ENCODE results near the gene SDHAF4. TPM values are rescaled to one million over a fixed set of nuclear protein-coding genes. Genes with fewer than 3 reads are reported as not detected.

SDHAF4 gene
- total and polyA plus RNA-seq, 2 of the 13 experiments (the other 11 are each of a cell fraction or from before 2014, with no cell fraction given): 7.5 to 10.8 TPM

DNA sequence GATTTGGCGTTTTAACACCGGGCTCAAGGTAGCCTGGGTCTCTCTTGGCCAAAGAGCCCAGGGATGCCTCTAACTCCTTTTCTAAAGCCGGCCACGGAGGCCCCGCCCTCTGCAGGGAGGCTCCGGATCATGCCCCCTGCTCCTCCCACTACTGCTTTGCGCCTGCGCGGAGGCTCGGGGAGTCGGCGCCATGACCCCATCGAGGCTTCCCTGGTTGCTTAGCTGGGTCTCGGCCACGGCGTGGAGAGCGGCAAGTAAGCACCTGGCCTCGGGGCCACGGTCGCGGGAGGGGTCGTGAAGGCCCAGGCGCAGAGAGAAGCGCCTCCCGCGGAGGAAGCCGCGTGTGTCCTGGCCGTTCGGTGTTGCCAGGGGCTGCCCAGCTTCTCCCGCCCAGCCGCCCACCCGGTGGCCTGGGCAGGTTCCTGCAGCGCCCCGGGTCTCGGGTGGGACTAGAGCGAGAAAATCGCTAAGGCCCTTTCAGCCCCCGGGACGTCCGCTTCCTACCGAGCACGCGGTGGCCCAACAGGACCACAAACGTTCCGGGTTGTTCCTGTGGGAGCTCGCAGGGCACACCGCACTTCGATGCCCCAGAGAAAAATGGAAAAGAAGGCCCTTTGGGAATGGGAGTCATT, at the start of gene SDHAF4 (continued):
- TF ChIP-seq, protein P1, sequence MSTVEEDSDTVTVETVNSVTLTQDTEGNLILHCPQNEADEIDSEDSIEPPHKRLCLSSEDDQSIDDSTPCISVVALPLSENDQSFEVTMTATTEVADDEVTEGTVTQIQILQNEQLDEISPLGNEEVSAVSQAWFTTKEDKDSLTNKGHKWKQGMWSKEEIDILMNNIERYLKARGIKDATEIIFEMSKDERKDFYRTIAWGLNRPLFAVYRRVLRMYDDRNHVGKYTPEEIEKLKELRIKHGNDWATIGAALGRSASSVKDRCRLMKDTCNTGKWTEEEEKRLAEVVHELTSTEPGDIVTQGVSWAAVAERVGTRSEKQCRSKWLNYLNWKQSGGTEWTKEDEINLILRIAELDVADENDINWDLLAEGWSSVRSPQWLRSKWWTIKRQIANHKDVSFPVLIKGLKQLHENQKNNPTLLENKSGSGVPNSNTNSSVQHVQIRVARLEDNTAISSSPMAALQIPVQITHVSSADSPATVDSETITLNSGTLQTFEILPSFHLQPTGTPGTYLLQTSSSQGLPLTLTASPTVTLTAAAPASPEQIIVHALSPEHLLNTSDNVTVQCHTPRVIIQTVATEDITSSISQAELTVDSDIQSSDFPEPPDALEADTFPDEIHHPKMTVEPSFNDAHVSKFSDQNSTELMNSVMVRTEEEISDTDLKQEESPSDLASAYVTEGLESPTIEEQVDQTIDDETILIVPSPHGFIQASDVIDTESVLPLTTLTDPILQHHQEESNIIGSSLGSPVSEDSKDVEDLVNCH (CRISPR knock-in tag; IDR thresholded peaks at IDR 0.05): no peak
- TF ChIP-seq, protein P2, sequence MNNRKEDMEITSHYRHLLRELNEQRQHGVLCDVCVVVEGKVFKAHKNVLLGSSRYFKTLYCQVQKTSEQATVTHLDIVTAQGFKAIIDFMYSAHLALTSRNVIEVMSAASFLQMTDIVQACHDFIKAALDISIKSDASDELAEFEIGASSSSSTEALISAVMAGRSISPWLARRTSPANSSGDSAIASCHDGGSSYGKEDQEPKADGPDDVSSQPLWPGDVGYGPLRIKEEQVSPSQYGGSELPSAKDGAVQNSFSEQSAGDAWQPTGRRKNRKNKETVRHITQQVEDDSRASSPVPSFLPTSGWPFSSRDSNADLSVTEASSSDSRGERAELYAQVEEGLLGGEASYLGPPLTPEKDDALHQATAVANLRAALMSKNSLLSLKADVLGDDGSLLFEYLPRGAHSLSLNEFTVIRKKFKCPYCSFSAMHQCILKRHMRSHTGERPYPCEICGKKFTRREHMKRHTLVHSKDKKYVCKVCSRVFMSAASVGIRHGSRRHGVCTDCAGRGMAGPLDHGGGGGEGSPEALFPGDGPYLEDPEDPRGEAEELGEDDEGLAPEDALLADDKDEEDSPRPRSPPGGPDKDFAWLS (CRISPR knock-in tag; IDR thresholded peaks at IDR 0.05; ENCODE audit: borderline replicate concordance): 0 out of 2 replicates have a peak, but pooled peaks have one; percentile 78
- TF ChIP-seq SRSF1 (optimal IDR thresholded peaks at IDR 0.05; ENCODE audit: low read depth, low read length) (no peak), ZNF343 (CRISPR knock-in tag; IDR thresholded peaks at IDR 0.05) (0 out of 2 replicates have a peak, but pooled peaks have one; percentile 64), ZNF224 (CRISPR knock-in tag; IDR thresholded peaks at IDR 0.05) (peak; percentile 77; the same call in 1 of the 2 replicates), CBX2 (IDR thresholded peaks at IDR 0.05; ENCODE audit: low read depth, low read length) (no peak), CBX2 (CRISPR knock-in tag; IDR thresholded peaks at IDR 0.05; ENCODE audit: low read depth) (no peak), HNRNPH1 (optimal IDR thresholded peaks at IDR 0.05; ENCODE audit: low read depth, low read length) (no peak), MYNN (CRISPR knock-in tag; IDR thresholded peaks at IDR 0.05; ENCODE audit: low read depth) (no peak), ZNF441 (CRISPR knock-in tag; IDR thresholded peaks at IDR 0.05; ENCODE audit: borderline replicate concordance) (no peak), RNF2 (conservative IDR thresholded peaks at IDR 0.05; ENCODE audit: low read depth) (peak; percentile 64; the same call in 1 of the 2 replicates), NONO (IDR thresholded peaks at IDR 0.05) (no peak), NONO (CRISPR knock-in tag; conservative IDR thresholded peaks at IDR 0.05) (peak; percentile 56), ZNF501 (CRISPR knock-in tag; IDR thresholded peaks at IDR 0.05) (peak; percentile 85)
- TF ChIP-seq, protein P3, sequence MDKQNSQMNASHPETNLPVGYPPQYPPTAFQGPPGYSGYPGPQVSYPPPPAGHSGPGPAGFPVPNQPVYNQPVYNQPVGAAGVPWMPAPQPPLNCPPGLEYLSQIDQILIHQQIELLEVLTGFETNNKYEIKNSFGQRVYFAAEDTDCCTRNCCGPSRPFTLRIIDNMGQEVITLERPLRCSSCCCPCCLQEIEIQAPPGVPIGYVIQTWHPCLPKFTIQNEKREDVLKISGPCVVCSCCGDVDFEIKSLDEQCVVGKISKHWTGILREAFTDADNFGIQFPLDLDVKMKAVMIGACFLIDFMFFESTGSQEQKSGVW (CRISPR knock-in tag; IDR thresholded peaks at IDR 0.05; ENCODE audit: borderline replicate concordance): no peak
- TF ChIP-seq, protein P4, sequence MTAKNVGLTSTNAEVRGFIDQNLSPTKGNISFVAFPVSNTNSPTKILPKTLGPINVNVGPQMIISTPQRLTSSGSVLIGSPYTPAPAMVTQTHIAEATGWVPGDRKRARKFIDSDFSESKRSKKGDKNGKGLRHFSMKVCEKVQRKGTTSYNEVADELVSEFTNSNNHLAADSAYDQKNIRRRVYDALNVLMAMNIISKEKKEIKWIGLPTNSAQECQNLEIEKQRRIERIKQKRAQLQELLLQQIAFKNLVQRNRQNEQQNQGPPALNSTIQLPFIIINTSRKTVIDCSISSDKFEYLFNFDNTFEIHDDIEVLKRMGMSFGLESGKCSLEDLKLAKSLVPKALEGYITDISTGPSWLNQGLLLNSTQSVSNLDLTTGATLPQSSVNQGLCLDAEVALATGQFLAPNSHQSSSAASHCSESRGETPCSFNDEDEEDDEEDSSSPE (CRISPR knock-in tag; IDR thresholded peaks at IDR 0.05): peak; percentile 63
- TF ChIP-seq, protein P5, sequence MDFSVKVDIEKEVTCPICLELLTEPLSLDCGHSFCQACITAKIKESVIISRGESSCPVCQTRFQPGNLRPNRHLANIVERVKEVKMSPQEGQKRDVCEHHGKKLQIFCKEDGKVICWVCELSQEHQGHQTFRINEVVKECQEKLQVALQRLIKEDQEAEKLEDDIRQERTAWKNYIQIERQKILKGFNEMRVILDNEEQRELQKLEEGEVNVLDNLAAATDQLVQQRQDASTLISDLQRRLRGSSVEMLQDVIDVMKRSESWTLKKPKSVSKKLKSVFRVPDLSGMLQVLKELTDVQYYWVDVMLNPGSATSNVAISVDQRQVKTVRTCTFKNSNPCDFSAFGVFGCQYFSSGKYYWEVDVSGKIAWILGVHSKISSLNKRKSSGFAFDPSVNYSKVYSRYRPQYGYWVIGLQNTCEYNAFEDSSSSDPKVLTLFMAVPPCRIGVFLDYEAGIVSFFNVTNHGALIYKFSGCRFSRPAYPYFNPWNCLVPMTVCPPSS (IDR thresholded peaks at IDR 0.05): no peak
- TF ChIP-seq, protein P6, sequence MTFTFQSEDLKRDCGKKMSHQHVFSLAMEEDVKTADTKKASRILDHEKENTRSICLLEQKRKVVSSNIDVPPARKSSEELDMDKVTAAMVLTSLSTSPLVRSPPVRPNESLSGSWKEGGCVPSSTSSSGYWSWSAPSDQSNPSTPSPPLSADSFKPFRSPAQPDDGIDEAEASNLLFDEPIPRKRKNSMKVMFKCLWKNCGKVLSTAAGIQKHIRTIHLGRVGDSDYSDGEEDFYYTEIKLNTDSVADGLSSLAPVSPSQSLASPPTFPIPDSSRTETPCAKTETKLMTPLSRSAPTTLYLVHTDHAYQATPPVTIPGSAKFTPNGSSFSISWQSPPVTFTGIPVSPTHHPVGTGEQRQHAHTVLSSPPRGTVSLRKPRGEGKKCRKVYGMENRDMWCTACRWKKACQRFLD (CRISPR knock-in tag; IDR thresholded peaks at IDR 0.05; ENCODE audit: borderline replicate concordance): 0 out of 2 replicates have a peak, but pooled peaks have one; percentile 63
- TF ChIP-seq, protein P7, sequence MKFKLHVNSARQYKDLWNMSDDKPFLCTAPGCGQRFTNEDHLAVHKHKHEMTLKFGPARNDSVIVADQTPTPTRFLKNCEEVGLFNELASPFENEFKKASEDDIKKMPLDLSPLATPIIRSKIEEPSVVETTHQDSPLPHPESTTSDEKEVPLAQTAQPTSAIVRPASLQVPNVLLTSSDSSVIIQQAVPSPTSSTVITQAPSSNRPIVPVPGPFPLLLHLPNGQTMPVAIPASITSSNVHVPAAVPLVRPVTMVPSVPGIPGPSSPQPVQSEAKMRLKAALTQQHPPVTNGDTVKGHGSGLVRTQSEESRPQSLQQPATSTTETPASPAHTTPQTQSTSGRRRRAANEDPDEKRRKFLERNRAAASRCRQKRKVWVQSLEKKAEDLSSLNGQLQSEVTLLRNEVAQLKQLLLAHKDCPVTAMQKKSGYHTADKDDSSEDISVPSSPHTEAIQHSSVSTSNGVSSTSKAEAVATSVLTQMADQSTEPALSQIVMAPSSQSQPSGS (CRISPR knock-in tag; IDR thresholded peaks at IDR 0.05): 0 out of 2 replicates have a peak, but pooled peaks have one; percentile 28

Measured in HepG2 (cell line).